Activated B cell treated with CpG ODN at 0.5 μM for 24 hours (primary cell): ENCODE results near the gene PXN. TPM values are rescaled to one million over a fixed set of nuclear protein-coding genes. Genes with fewer than 3 reads are reported as not detected.

Source experiments
- ATAC-seq: fragments of 200-7000 bp; cut with Tn5 transposase; one replicate; pipeline ENCODE4 v1.10.0; 2021; ENCODE audit warnings: low read depth, mild to moderate bottlenecking, moderate library complexity
- CTCF ChIA-PET: fragments of 350-600 bp; sonication (Branson Sonifier 250); formaldehyde crosslinking; loops from one replicate; lab custom pipeline; 2021; ENCODE audit warnings: antibody characterized with exemption; lab: Charles Lee
- POLR2A ChIA-PET: fragments of 350-600 bp; sonication (Branson Sonifier 250); formaldehyde crosslinking; loops from one replicate; lab custom pipeline; 2021; ENCODE audit warnings: antibody characterized with exemption; lab: Charles Lee
- DNase-seq: peaks from one replicate; pipeline ENCODE4 v3.0.0; 2022
- H3K27ac Mint-ChIP-seq: one replicate; pipeline ENCODE4 v1.8.0; 2020; ENCODE audit warnings: mixed read lengths
- H3K27me3 Mint-ChIP-seq: one replicate; pipeline ENCODE4 v1.8.0; 2021; ENCODE audit warnings: mixed read lengths
- H3K36me3 Mint-ChIP-seq: one replicate; pipeline ENCODE4 v1.8.0; 2021; ENCODE audit warnings: low read depth, mixed read lengths
- H3K4me1 Mint-ChIP-seq: one replicate; pipeline ENCODE4 v1.8.0; 2021; ENCODE audit warnings: mixed read lengths
- H3K4me3 Mint-ChIP-seq: one replicate; pipeline ENCODE4 v1.8.0; 2020; ENCODE audit warnings: mild to moderate bottlenecking, mixed read lengths
- H3K9me3 Mint-ChIP-seq: one replicate; pipeline ENCODE4 v1.8.0; 2020; ENCODE audit warnings: mixed read lengths
- CTCF ChIP-seq: fragments of 200-600 bp; IDR thresholded peaks from one replicate; pipeline ENCODE4 v1.8.0; 2022; ENCODE audit warnings: antibody characterized with exemption, mild to moderate bottlenecking
- intact Hi-C: fragments of 100-400 bp; cut with micrococcal nuclease; formaldehyde crosslinking; loops from one replicate; pipeline ENCODE4 v1.15.1; 2024
- total RNA-seq: library from RNA; stranded (reverse); gene quantifications from 2 replicates; pipeline ENCODE4 v1.2.3, GENCODE V29; 2022

PXN gene
- total RNA-seq, 1 donor from 2014 or later: 1.7 TPM

DNA sequence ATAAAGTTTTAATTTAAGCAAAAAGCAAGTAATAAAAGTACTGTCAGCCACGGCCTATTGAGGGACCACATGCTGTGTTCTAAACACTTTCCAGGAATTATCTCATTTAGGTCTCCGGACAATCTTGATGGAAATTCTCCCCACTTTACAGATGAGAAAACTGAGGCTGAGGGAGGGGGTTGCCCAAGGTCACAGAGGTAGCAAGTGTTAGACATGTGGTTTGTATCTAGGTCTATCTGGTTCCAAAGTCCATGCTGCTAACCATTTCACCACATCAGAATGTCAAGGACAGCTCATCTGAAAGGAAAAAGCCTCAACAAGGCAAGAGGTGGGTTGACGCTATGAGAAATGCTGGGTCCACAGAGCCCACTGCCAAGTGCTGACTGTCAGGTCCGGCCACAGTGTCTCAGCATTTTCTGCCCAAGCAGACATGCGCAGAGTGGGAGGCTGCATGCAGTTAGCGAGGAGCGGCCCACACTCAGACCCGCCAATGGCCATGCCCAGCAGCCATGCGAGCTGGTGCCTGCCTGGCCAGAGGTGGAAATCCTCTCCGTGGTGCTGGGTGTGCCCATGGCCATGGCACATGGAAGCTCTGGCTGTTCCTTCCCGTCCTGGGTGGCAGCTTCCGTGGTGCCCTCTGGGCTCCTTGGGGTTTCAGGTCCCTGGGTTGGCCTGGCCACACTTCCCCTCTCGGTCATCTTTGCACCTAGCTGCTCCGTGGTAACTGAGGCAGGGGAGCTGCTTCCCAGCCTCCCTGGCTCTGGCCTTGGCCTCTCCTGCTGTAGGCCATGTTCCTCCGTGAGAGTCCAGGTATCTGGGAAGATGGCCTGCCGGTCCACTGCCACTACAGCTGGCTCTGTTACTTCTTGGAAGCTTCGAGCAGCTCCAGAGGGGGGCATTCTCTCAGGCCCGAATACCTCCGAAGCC, 46.6 kb downstream of the PXN start:
- intact Hi-C loops: no loop called here
- H3K27ac Mint-ChIP-seq: no peak overlapping the region
- no peak for TF ChIP-seq CTCF
- ATAC-seq: no peak
- H3K36me3 Mint-ChIP-seq: no peaks in the 10 kb centered on the region
- ChIA-PET POLR2A (interaction anchor here (1.7 kb wide), 1 partner anchor 18 kb away, joined by 7 read pairs; the partner anchor contains the start of gene RPLP0), CTCF (interaction anchor here (1.2 to 1.4 kb wide), 2 partner anchors 9 to 18 kb away, joined by 4 to 5 read pairs; partner anchors contain the start of gene RPLP0)
- no peaks in the 10 kb centered on the region for H3K9me3 Mint-ChIP-seq
- peaks cover 10% of the 10 kb centered on the region for H3K27me3 Mint-ChIP-seq
- no peak overlapping the region for H3K4me3 Mint-ChIP-seq
- no peak for DNase-seq
- no peaks in the 10 kb centered on the region for H3K4me1 Mint-ChIP-seq

DNA sequence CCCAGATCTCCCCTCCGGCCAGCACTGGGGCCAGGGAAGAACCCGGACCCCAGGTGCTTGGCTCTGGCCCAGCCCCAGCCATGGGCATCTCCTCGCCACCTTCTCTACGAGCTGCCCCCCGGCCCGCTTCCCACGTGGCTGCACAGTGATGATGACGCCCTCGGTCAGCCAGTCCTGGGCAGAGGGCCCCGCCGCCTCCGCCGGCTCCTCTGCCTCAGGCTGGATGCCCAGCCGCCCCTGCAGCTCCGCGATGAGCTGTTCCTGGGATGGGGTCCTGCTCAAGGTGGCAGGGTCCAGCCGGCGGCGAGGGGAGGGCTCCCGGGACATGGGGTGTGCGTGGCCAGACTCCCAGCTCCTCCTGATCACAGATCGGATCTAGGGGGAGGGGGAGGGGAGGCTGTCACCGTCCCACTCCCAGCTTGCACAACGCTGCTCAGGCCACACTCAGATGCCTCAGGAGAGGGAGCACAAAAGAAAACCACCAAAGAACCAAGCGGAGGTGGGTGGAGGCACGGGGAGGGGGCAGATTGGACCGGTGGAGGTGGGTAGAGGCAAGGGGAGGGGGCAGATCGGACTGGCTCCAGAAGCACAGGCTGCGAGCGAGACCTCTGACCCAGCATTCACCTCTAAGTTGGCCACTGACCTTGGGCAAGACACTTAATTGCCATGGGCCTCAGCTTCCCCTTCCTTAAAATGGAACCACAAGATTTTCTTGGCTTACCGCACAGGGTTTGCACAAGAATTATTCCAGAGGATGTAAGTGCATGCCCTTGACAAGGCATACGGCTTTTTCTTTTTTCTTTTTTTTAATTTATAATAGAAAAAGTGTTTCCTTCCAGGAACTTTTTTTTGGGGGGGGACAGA, 48.6 kb downstream of the PXN start:
- intact Hi-C loops: no loop called here
- peaks cover 1% of the 10 kb centered on the region for H3K27me3 Mint-ChIP-seq
- no peak for TF ChIP-seq CTCF
- H3K36me3 Mint-ChIP-seq: no peaks in the 10 kb centered on the region
- DNase-seq: no peak
- no peaks in the 10 kb centered on the region for H3K9me3 Mint-ChIP-seq
- H3K4me1 Mint-ChIP-seq: no peaks in the 10 kb centered on the region
- H3K27ac Mint-ChIP-seq: no peak overlapping the region
- ChIA-PET CTCF (no interaction called here), POLR2A (interaction anchor here (0.6 to 2.3 kb wide), 4 partner anchors 13 to 86 kb away, joined by 3 to 11 read pairs (median 4); partner anchors contain the start of gene RPLP0)
- ATAC-seq: no peak
- H3K4me3 Mint-ChIP-seq: no peak overlapping the region

GRCh38 chr12:120215766-120216735, 49.5 kb downstream of the PXN start:
- DNase-seq (no peak), ATAC-seq (no peak)
- Mint-ChIP-seq H3K4me1 (no peaks in the 10 kb centered on the region), H3K27ac (no peak overlapping the region), H3K9me3 (no peaks in the 10 kb centered on the region), H3K36me3 (peaks cover 7% of the 10 kb centered on the region), H3K27me3 (peaks cover 1% of the 10 kb centered on the region), H3K4me3 (no peak overlapping the region)
- ChIA-PET CTCF (no interaction called here), POLR2A (interaction anchor here (1.2 to 2.3 kb wide), 2 partner anchors 14 to 15 kb away, joined by 3 to 11 read pairs; partner anchors contain the start of gene RPLP0)
- TF ChIP-seq CTCF: no peak
- intact Hi-C loops: no loop called here

GRCh38 chr12:120215357-120215735, 50.2 kb downstream of the PXN start:
- POLR2A ChIA-PET: no interaction called here
- H3K4me3 Mint-ChIP-seq: no peak overlapping the region

More at GRCh38 chr12:120215357-120215735, 50.2 kb downstream of the PXN start:
- Mint-ChIP-seq H3K27ac (no peak overlapping the region), H3K36me3 (peaks cover 8% of the 10 kb centered on the region), H3K4me1 (no peaks in the 10 kb centered on the region), H3K9me3 (no peaks in the 10 kb centered on the region), H3K27me3 (peaks cover 1% of the 10 kb centered on the region)
- no peak for TF ChIP-seq CTCF
- intact Hi-C loops: no loop called here
- DNase-seq (no peak), ATAC-seq (no peak)
- CTCF ChIA-PET: no interaction called here
